HG03558 (cell line): ENCODE measurements around the gene PLCB1.
"Not testable (repeated sequence)": the region's sequence is repeated elsewhere in the genome, so short reads cannot be mapped to it uniquely, and the experiment has no call there.

Source experiments
- ATAC-seq: cut with Tn5 transposase; IDR thresholded peaks from one replicate; pipeline ENCODE4 v1.9.1; 2021; ENCODE audit warnings: moderate number of reproducible peaks; ENCODE audit not compliant: unreplicated experiment; ENCODE audit errors: extremely low read depth

The PLCB1 gene

GRCh38 chr20:8131598-8132483 lies at the start of gene PLCB1:
Gene PLCB1 (plus strand): TSS chr20:8132266. CDS start chr20:8132652, 386 bp downstream.
- ATAC-seq = no peak

GRCh38 chr20:8082989-8083388 lies 49.1 kb upstream of the PLCB1 start:
- ATAC-seq = no peak

- ATAC-seq = no peak
Measured at GRCh38 chr20:8089668-8090067, 42.4 kb upstream of the PLCB1 start.

- no peak for ATAC-seq
Measured at GRCh38 chr20:8094415-8094818, 37.6 kb upstream of the PLCB1 start.

- no peak for ATAC-seq
Measured at GRCh38 chr20:8094850-8095249, 37.2 kb upstream of the PLCB1 start.

GRCh38 chr20:8095648-8096572 lies 36.2 kb upstream of the PLCB1 start:
- ATAC-seq = no peak

- ATAC-seq = no peak
Measured at GRCh38 chr20:8097307-8097706, 34.8 kb upstream of the PLCB1 start.

GRCh38 chr20:8104252-8104651 lies 27.8 kb upstream of the PLCB1 start:
- ATAC-seq = no peak

GRCh38 chr20:8114612-8115011 lies 17.5 kb upstream of the PLCB1 start:
- ATAC-seq = not testable (repeated sequence)

GRCh38 chr20:8115436-8115835 lies 16.6 kb upstream of the PLCB1 start:
- no peak for ATAC-seq

GRCh38 chr20:8116067-8116811 lies 15.8 kb upstream of the PLCB1 start:
- no peak for ATAC-seq

GRCh38 chr20:8117636-8118035 lies 14.4 kb upstream of the PLCB1 start:
- ATAC-seq = no peak

- ATAC-seq = no peak
Measured at GRCh38 chr20:8118039-8118438, 14.0 kb upstream of the PLCB1 start.

- no peak for ATAC-seq
Measured at GRCh38 chr20:8118760-8119159, 13.3 kb upstream of the PLCB1 start.

- ATAC-seq = no peak
Measured at GRCh38 chr20:8121666-8122065, 10.4 kb upstream of the PLCB1 start.

- no peak for ATAC-seq
Measured at GRCh38 chr20:8124639-8125038, 7.4 kb upstream of the PLCB1 start.

- ATAC-seq = no peak
Measured at GRCh38 chr20:8126181-8126580, 5.9 kb upstream of the PLCB1 start.

- ATAC-seq = no peak
Measured at GRCh38 chr20:8126841-8127378, 5.2 kb upstream of the PLCB1 start.

GRCh38 chr20:8127553-8128255 lies 4.4 kb upstream of the PLCB1 start:
- peak; percentile 69 for ATAC-seq
